ENCODE data around the gene SIPA1L3. TPM values are rescaled to one million over a fixed set of nuclear protein-coding genes. Genes with fewer than 3 reads are reported as not detected.

The SIPA1L3 gene
- total and polyA plus RNA-seq, 12 donors = 2.2 to 24.1 (median 11.8) TPM

DNA sequence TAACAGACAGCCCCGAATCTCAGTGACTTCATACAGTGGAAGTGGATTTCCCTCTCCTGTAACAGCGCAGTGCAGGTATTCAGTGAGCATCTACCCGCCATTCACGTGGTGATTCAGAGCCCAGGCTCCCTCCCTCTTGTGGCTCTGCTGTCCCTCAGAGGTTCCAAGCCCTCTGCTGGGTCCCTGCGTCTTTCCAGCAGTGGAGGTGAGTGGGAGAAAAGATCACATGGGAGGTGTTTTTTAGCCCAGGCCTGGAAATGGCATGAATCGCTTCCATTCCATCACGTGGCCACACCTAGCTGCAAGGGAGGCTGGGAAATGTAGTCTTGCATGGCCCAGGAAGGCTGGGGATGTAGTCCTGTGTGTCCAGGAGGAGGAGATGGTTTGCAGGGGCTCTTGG lies 255.6 kb downstream of the SIPA1L3 start:
- intact Hi-C loops (cut with DNase I) = no loop called here
- H3K9me3 ChIP-seq (replicated peaks in 1 of 3) = no peaks in the 10 kb centered on the region
- no peaks in the 10 kb centered on the region for H3K27me3 ChIP-seq
- TF ChIP-seq, protein P1, sequence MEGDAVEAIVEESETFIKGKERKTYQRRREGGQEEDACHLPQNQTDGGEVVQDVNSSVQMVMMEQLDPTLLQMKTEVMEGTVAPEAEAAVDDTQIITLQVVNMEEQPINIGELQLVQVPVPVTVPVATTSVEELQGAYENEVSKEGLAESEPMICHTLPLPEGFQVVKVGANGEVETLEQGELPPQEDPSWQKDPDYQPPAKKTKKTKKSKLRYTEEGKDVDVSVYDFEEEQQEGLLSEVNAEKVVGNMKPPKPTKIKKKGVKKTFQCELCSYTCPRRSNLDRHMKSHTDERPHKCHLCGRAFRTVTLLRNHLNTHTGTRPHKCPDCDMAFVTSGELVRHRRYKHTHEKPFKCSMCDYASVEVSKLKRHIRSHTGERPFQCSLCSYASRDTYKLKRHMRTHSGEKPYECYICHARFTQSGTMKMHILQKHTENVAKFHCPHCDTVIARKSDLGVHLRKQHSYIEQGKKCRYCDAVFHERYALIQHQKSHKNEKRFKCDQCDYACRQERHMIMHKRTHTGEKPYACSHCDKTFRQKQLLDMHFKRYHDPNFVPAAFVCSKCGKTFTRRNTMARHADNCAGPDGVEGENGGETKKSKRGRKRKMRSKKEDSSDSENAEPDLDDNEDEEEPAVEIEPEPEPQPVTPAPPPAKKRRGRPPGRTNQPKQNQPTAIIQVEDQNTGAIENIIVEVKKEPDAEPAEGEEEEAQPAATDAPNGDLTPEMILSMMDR (IDR thresholded peaks at IDR 0.05) = no peak
- no peak for TF ChIP-seq POLR2A (IDR thresholded peaks at IDR 0.05)
- no peak overlapping the region for H3K27ac ChIP-seq
- no peak for DNase-seq
- WGBS, 4 donors = 92 to 97% (median 95%) methylated on average over 6 to 7 of the region's 7 CpGs
- no peak overlapping the region for H3K4me3 ChIP-seq
- peaks cover 0 to 7% of the 10 kb centered on the region in 2 donors for H3K36me3 ChIP-seq (replicated peaks in 1 of 2)
- no peaks in the 10 kb centered on the region for H3K4me1 ChIP-seq (replicated peaks in 1 of 2)

DNA sequence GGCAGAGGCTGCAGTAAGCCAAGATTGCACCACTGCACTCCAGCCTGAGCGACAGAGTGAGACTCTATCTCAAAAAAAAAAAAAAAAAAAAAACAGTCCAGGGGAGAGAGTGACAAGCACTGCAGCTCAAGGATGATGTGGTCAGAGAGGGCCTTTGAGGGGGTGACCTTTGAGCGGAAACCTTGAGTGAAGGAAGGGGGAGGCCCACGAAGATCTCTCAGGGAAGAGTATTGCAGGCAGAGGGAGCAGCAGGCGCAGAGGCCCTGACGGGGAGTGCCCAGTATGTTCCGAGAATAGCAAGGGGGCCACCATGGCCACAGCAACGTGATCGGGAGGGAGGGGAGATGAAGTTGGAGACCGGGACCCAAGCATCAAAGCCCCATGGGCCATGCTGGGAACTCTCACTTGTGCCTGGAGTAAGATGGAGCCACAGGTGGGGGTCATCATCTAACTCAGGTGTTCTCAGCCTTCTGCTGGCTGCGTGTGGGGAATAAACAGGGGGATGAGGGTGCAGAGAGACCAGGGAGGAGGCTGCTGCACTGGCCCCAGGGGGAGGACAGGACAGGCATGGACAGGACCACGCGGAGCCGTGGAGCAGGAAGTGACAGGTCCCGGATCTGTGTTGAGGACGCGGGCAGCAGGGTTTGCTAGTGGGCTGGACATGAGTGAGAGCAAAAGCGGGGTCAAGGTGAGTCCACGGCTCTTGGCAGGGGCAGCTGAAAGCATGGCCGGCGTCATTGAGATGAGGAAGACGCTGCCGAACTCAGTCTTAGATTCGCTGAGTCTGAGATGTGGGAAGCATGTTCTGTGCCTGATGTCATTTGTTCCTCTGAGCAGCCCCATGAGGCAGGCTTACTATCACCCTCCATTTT lies 256.6 kb downstream of the SIPA1L3 start:
- Histone ChIP-seq H3K9me3 (replicated peaks in 1 of 3) (no peaks in the 10 kb centered on the region), H3K4me1 (replicated peaks in 1 of 2) (no peaks in the 10 kb centered on the region), H3K36me3 (replicated peaks in 1 of 2) (peaks cover 0 to 7% of the 10 kb centered on the region in 2 donors), H3K27ac (no peak overlapping the region), H3K4me3 (no peak overlapping the region), H3K27me3 (no peaks in the 10 kb centered on the region)
- DNase-seq = peak in 5 of 7 donors; percentile 35 to 64 (median 59)
- WGBS, 4 donors = 78 to 90% (median 86%) methylated on average over 21 to 23 of the region's 23 CpGs
- intact Hi-C loops (cut with DNase I) = no loop called here
- no peak for TF ChIP-seq POLR2A (IDR thresholded peaks at IDR 0.05)
- TF ChIP-seq, protein P1 (IDR thresholded peaks at IDR 0.05) = no peak

DNA sequence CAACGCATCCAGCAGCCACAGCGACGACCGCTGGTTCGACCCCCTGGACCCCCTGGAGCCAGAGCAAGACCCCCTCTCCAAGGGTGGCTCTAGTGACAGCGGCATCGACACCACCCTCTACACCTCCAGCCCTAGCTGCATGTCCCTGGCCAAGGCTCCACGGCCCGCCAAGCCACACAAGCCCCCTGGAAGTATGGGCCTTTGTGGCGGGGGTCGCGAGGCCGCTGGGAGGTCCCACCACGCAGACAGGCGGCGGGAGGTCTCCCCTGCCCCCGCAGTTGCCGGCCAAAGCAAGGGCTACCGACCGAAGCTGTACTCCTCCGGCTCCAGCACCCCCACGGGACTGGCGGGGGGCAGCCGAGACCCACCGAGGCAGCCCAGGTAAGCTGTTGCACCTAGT lies 257.5 kb downstream of the SIPA1L3 start:
- intact Hi-C loops (cut with DNase I) = no loop called here
- DNase-seq = no peak
- TF ChIP-seq POLR2A (IDR thresholded peaks at IDR 0.05) = no peak
- TF ChIP-seq, protein P1 (IDR thresholded peaks at IDR 0.05) = no peak
- Histone ChIP-seq H3K36me3 (replicated peaks in 1 of 2) (peaks cover 0 to 7% of the 10 kb centered on the region in 2 donors), H3K4me3 (no peak overlapping the region), H3K27ac (no peak overlapping the region), H3K4me1 (replicated peaks in 1 of 2) (no peaks in the 10 kb centered on the region), H3K27me3 (no peaks in the 10 kb centered on the region), H3K9me3 (replicated peaks in 1 of 3) (no peaks in the 10 kb centered on the region)
- WGBS, 4 donors = 95 to 100% (median 96%) methylated on average over 6 to 25 of the region's 25 CpGs

DNA sequence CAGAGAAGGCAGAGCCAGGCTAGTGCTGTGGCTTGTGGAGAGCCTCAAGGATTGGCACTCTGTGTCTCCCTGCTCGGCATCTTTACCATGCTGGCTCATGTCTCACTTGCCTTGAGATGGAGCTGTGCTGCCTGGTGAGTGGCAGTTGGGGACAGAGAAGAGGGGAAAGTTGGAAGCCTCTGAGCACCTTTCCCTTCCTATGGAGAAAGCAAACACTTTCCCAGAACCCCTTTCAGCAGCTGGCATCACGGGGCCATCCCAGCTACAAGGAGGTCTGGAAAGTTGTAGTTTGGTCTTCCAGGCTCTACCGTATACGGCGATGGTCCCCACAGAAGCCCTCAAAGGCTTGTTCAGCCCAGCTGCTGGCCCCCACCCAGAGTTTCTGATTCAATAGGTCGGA lies 258.3 kb downstream of the SIPA1L3 start:
- Histone ChIP-seq H3K4me1 (replicated peaks in 1 of 2) (no peaks in the 10 kb centered on the region), H3K27me3 (no peaks in the 10 kb centered on the region), H3K36me3 (replicated peaks in 1 of 2) (peaks cover 0 to 7% of the 10 kb centered on the region in 2 donors), H3K9me3 (replicated peaks in 1 of 3) (no peaks in the 10 kb centered on the region), H3K27ac (no peak overlapping the region), H3K4me3 (no peak overlapping the region)
- intact Hi-C loops (cut with DNase I) = no loop called here
- 97 to 98% (median 97%) methylated on average over 6 of the region's 6 CpGs for whole genome bisulfite sequencing, 4 donors
- DNase-seq = no peak
- TF ChIP-seq, protein P1 (IDR thresholded peaks at IDR 0.05) = no peak
- no peak for TF ChIP-seq POLR2A (IDR thresholded peaks at IDR 0.05)

Data from adrenal gland (tissue), 12 donors.